Calu3 (cell line): ENCODE data around the gene UBASH3B. TPM values are rescaled to one million over a fixed set of nuclear protein-coding genes. Genes with fewer than 3 reads are reported as not detected.
A peak's percentile ranks its signal among the peaks of the same experiment; 100 is the strongest.

Experiments used
- BruUV-seq: library from RNA; stranded (reverse); fragments of 400-500 nt; replicated peaks from 2 replicates; lab custom pipeline; 2021; lab: Mats Ljungman, UMichigan
- CTCF ChIA-PET: fragments of 300-600 bp; sonication (Branson Sonifier 250); formaldehyde crosslinking; loops from one replicate; lab custom pipeline; 2022; ENCODE audit warnings: antibody characterized with exemption; lab: Charles Lee
- DNase-seq: peaks from one replicate; pipeline ENCODE4 v3.0.0; 2022
- H3K27ac Mint-ChIP-seq: one replicate; pipeline ENCODE4 v1.8.0; 2022; ENCODE audit warnings: mixed read lengths; ENCODE audit not compliant: unreplicated experiment
- H3K27me3 Mint-ChIP-seq: one replicate; pipeline ENCODE4 v1.8.0; 2022; ENCODE audit warnings: mixed read lengths; ENCODE audit not compliant: unreplicated experiment
- H3K36me3 Mint-ChIP-seq: one replicate; pipeline ENCODE4 v1.8.0; 2022; ENCODE audit warnings: mild to moderate bottlenecking, moderate library complexity, mixed read lengths; ENCODE audit not compliant: insufficient read depth, unreplicated experiment
- H3K4me1 Mint-ChIP-seq: one replicate; pipeline ENCODE4 v1.8.0; 2022; ENCODE audit warnings: mild to moderate bottlenecking, low read depth, mixed read lengths; ENCODE audit not compliant: unreplicated experiment
- H3K4me3 Mint-ChIP-seq: one replicate; pipeline ENCODE4 v1.8.0; 2022; ENCODE audit warnings: mild to moderate bottlenecking, low read depth, moderate library complexity, mixed read lengths; ENCODE audit not compliant: unreplicated experiment
- H3K9me3 Mint-ChIP-seq: one replicate; pipeline ENCODE4 v1.8.0; 2022; ENCODE audit warnings: low read depth, mixed read lengths; ENCODE audit not compliant: unreplicated experiment
- CTCF ChIP-seq: fragments of 200-600 bp; IDR thresholded peaks from one replicate; pipeline ENCODE4 v1.8.0; 2022; ENCODE audit warnings: antibody characterized with exemption; ENCODE audit not compliant: unreplicated experiment
- intact Hi-C: fragments of 100-400 bp; cut with micrococcal nuclease; formaldehyde crosslinking; loops from one replicate; pipeline ENCODE4 v1.10.0; 2022; ENCODE audit not compliant: unreplicated experiment
- total RNA-seq: library from RNA; stranded (reverse); gene quantifications from 2 replicates; pipeline ENCODE4 v1.2.3, GENCODE V29; 2022

UBASH3B gene
- total RNA-seq, 1 experiment from 2014 or later: 74.9 TPM

GRCh38 chr11:122707111-122707510 is 51.6 kb downstream of the UBASH3B start:
- intact Hi-C loops: no loop called here
- no peak overlapping the region for H3K27ac Mint-ChIP-seq
- BruUV-seq: no TSS peak

GRCh38 chr11:122707901-122708300 is 52.4 kb downstream of the UBASH3B start:
- Mint-ChIP-seq H3K27me3 (no peaks in the 10 kb centered on the region), H3K4me3 (no peak overlapping the region), H3K9me3 (no peaks in the 10 kb centered on the region), H3K4me1 (peaks cover 16% of the 10 kb centered on the region), H3K36me3 (peaks cover 19% of the 10 kb centered on the region), H3K27ac (no peak overlapping the region)
- CTCF ChIA-PET: interaction anchor here (0.7 kb wide), 1 partner anchor 13 kb away, joined by 3 read pairs; no protein-coding TSS in a partner anchor
- no peak for DNase-seq
- TF ChIP-seq CTCF: no peak
- no TSS peak for BruUV-seq
- intact Hi-C loops: no loop called here

More at GRCh38 chr11:122707111-122707510, 51.6 kb downstream of the UBASH3B start:
- Mint-ChIP-seq H3K36me3 (peaks cover 18% of the 10 kb centered on the region), H3K4me1 (peaks cover 16% of the 10 kb centered on the region), H3K4me3 (no peak overlapping the region), H3K27me3 (no peaks in the 10 kb centered on the region), H3K9me3 (no peaks in the 10 kb centered on the region)
- DNase-seq: no peak
- TF ChIP-seq CTCF: no peak
- CTCF ChIA-PET: no interaction called here

GRCh38 chr11:122709039-122709760 is 53.7 kb downstream of the UBASH3B start:
- CTCF ChIA-PET: no interaction called here
- peak overlapping the region; percentile 30 for H3K27ac Mint-ChIP-seq

GRCh38 chr11:122711362-122711761 is 55.8 kb downstream of the UBASH3B start:
- intact Hi-C loops: no loop called here
- TF ChIP-seq CTCF: no peak
- no peaks in the 10 kb centered on the region for H3K27me3 Mint-ChIP-seq
- H3K36me3 Mint-ChIP-seq: peaks cover 9% of the 10 kb centered on the region
- BruUV-seq: no TSS peak
- H3K4me3 Mint-ChIP-seq: no peak overlapping the region
- peaks cover 12% of the 10 kb centered on the region for H3K4me1 Mint-ChIP-seq
- H3K9me3 Mint-ChIP-seq: no peaks in the 10 kb centered on the region
- H3K27ac Mint-ChIP-seq: no peak overlapping the region
- DNase-seq: no peak
- CTCF ChIA-PET: no interaction called here

More at GRCh38 chr11:122709039-122709760, 53.7 kb downstream of the UBASH3B start:
- DNase-seq: peak; percentile 12
- Mint-ChIP-seq H3K4me3 (no peak overlapping the region), H3K4me1 (peaks cover 16% of the 10 kb centered on the region), H3K27me3 (no peaks in the 10 kb centered on the region), H3K36me3 (peaks cover 12% of the 10 kb centered on the region), H3K9me3 (no peaks in the 10 kb centered on the region)
- BruUV-seq: no TSS peak
- intact Hi-C loops: no loop called here
- TF ChIP-seq CTCF: no peak
